Measurements from ENCODE around the gene NDFIP2.

NDFIP2 gene

DNA sequence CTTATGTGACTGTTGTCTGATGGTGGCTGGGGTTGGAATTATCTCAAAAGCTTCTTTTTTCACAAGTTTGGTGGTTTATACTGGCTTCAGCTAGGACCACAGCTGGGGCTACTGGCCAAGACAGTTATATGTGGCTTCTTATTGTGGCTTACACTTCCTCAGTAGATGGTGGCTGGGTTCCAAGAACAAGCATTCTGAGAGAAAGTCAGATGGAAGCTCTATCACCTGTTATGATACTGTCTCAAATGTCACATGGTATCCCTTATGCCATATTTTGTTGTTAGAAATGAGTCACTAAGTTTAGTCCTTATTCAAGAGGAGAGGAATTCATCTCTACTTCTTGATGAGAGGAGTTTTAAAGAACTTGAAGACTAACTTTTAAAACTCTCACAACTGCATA lies 41.6 kb downstream of the NDFIP2 start:
- peaks cover 94% of the 10 kb centered on the region for H3K4me1 ChIP-seq (ENCODE audit: insufficient read depth, low read length)
- peak; percentile 89 for ATAC-seq (ENCODE audit: insufficient read depth, low read depth)
- H3K27ac ChIP-seq (ENCODE audit: low read length): peak overlapping the region; percentile 89

DNA sequence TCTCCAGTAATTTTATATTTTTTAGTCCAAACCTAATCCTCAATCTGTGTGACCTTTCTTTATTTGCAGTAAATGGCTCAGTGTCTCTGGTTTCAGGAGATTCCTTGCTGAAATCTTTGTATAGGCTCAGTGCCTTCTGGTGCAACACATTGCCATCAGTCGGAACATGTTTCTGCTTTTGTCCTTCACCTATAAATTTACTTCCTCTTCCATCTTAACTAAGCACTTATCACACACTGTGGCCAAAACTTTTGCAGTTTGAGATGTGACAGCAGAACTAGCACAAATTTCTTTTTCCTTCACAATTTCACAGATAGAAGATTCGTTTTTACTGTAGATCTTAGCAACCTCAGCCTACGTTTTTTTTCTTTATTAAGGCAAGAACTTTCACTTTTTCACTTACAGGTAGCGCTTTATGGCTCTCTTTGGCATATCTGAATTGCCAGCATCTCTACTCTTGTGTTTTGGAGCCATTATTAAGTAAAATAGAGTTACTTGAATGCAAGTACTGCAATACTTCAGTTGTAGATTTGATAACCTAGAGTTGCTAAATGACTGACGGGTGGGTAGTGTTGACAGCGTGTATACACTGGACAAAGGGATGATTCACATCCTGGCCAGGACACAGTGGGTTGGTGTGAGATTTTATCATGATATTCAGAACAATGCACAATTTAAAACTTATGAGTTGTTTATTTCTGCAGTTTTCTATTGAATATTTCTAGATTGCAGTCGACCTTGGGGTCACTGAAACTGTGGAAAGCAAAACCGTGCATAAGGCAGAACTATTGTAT lies 44.3 kb downstream of the NDFIP2 start:
- no peak for ATAC-seq (ENCODE audit: insufficient read depth, low read depth)
- no peak overlapping the region for H2AFZ ChIP-seq (ENCODE audit: low read depth, low read length)

More for the DNA sequence above, 41.6 kb downstream of the NDFIP2 start:
- Histone ChIP-seq H3K9ac (ENCODE audit: low read depth, low read length) (peak overlapping the region; percentile 51), H3K27me3 (ENCODE audit: insufficient read depth, low read length, poor library complexity) (no peaks in the 10 kb centered on the region), H2AFZ (ENCODE audit: low read depth, low read length) (no peak overlapping the region), H3K9me3 (ENCODE audit: insufficient read depth, low read length, severe bottlenecking) (no peaks in the 10 kb centered on the region), H3K4me2 (ENCODE audit: insufficient read depth, low read length) (peak overlapping the region; percentile 50), H3K79me2 (ENCODE audit: insufficient read depth, low read length) (peaks cover 84% of the 10 kb centered on the region), H3K36me3 (ENCODE audit: insufficient read depth, low read length) (peaks cover 59% of the 10 kb centered on the region), H3K4me3 (ENCODE audit: low read depth in 1 of 2, low read length in 2 of 2) (peak overlapping the region in 1 of 2 experiments; percentile 8; a peak in 1 of 4 replicates), H4K20me1 (ENCODE audit: insufficient read depth, low read length) (no peaks in the 10 kb centered on the region)
- peak; percentile 89 for DNase-seq
- TF ChIP-seq, protein P1, sequence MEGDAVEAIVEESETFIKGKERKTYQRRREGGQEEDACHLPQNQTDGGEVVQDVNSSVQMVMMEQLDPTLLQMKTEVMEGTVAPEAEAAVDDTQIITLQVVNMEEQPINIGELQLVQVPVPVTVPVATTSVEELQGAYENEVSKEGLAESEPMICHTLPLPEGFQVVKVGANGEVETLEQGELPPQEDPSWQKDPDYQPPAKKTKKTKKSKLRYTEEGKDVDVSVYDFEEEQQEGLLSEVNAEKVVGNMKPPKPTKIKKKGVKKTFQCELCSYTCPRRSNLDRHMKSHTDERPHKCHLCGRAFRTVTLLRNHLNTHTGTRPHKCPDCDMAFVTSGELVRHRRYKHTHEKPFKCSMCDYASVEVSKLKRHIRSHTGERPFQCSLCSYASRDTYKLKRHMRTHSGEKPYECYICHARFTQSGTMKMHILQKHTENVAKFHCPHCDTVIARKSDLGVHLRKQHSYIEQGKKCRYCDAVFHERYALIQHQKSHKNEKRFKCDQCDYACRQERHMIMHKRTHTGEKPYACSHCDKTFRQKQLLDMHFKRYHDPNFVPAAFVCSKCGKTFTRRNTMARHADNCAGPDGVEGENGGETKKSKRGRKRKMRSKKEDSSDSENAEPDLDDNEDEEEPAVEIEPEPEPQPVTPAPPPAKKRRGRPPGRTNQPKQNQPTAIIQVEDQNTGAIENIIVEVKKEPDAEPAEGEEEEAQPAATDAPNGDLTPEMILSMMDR (IDR thresholded peaks at IDR 0.05; ENCODE audit: borderline replicate concordance, extremely low read depth, low read length, poor library complexity, severe bottlenecking): no peak
- no peak for TF ChIP-seq EZH2 (IDR thresholded peaks at IDR 0.05; ENCODE audit: borderline replicate concordance, low read depth, low read length, severe bottlenecking)

DNA sequence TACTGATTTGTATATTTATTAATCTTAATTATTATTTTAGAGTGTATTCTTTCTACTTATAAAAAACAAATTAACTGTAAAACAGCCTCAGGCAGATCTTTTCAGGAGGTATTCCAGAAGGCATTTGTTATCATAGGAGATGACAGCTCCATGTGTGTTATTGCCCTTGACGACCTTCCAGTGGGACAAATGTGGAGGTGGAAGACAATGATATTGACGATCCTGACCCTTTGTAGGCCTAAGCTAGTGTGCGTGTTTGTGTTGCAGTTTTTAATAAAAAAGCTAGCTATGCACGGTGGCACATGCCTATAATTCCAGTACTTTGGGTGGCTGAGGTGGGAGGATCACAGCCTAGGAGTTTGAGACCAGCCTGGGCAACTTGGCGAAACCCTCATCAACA lies 46.7 kb downstream of the NDFIP2 start:
- Histone ChIP-seq H3K27ac (ENCODE audit: low read length) (no peak overlapping the region; the same call in 1 of the 2 replicates), H3K27me3 (ENCODE audit: insufficient read depth, low read length, poor library complexity) (no peaks in the 10 kb centered on the region), H3K79me2 (ENCODE audit: insufficient read depth, low read length) (peaks cover 95% of the 10 kb centered on the region), H3K4me2 (ENCODE audit: insufficient read depth, low read length) (no peak overlapping the region), H3K4me3 (ENCODE audit: low read depth in 1 of 2, low read length in 2 of 2) (no peak overlapping the region), H3K4me1 (ENCODE audit: insufficient read depth, low read length) (peaks cover 86% of the 10 kb centered on the region), H3K9me3 (ENCODE audit: insufficient read depth, low read length, severe bottlenecking) (no peaks in the 10 kb centered on the region), H4K20me1 (ENCODE audit: insufficient read depth, low read length) (no peaks in the 10 kb centered on the region), H2AFZ (ENCODE audit: low read depth, low read length) (no peak overlapping the region), H3K36me3 (ENCODE audit: insufficient read depth, low read length) (peaks cover 91% of the 10 kb centered on the region), H3K9ac (ENCODE audit: low read depth, low read length) (no peak overlapping the region)
- DNase-seq (no peak), ATAC-seq (ENCODE audit: insufficient read depth, low read depth) (no peak)
- TF ChIP-seq EZH2 (IDR thresholded peaks at IDR 0.05; ENCODE audit: borderline replicate concordance, low read depth, low read length, severe bottlenecking): no peak
- TF ChIP-seq, protein P1 (IDR thresholded peaks at IDR 0.05; ENCODE audit: borderline replicate concordance, extremely low read depth, low read length, poor library complexity, severe bottlenecking): no peak

More for the DNA sequence above, 44.3 kb downstream of the NDFIP2 start:
- Histone ChIP-seq H3K4me2 (ENCODE audit: insufficient read depth, low read length) (no peak overlapping the region), H4K20me1 (ENCODE audit: insufficient read depth, low read length) (no peaks in the 10 kb centered on the region), H3K79me2 (ENCODE audit: insufficient read depth, low read length) (peaks cover 84% of the 10 kb centered on the region), H3K27me3 (ENCODE audit: insufficient read depth, low read length, poor library complexity) (no peaks in the 10 kb centered on the region), H3K4me1 (ENCODE audit: insufficient read depth, low read length) (peaks cover 90% of the 10 kb centered on the region), H3K4me3 (ENCODE audit: low read depth in 1 of 2, low read length in 2 of 2) (no peak overlapping the region), H3K27ac (ENCODE audit: low read length) (peak overlapping the region; percentile 89), H3K36me3 (ENCODE audit: insufficient read depth, low read length) (peaks cover 74% of the 10 kb centered on the region), H3K9ac (ENCODE audit: low read depth, low read length) (no peak overlapping the region), H3K9me3 (ENCODE audit: insufficient read depth, low read length, severe bottlenecking) (no peaks in the 10 kb centered on the region)
- TF ChIP-seq, protein P1 (IDR thresholded peaks at IDR 0.05; ENCODE audit: borderline replicate concordance, extremely low read depth, low read length, poor library complexity, severe bottlenecking): no peak
- no peak for TF ChIP-seq EZH2 (IDR thresholded peaks at IDR 0.05; ENCODE audit: borderline replicate concordance, low read depth, low read length, severe bottlenecking)
- DNase-seq: no peak
